ENCODE measurements around the gene FUS.

DNA sequence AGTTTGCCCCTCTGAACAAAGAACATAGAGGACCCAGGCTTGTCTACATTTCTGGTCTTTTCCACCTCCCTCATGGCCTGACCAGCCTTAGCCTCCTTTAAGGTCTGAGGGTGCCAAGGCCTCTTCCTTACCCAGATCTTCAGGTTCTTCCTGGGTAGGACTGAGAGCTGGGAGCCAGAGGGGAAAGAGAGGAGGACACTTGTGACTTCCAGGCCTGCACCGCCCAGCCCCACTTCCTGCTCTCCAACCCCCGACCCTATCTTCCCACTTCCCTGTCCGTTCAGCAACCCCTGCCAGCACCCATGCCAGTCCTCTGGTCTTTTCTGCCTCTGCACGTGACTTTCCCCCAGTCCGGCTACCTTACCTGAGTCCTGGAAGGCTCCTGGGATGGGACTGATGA, 30.6 kb upstream of the FUS start:
- TF ChIP-seq, protein P1, sequence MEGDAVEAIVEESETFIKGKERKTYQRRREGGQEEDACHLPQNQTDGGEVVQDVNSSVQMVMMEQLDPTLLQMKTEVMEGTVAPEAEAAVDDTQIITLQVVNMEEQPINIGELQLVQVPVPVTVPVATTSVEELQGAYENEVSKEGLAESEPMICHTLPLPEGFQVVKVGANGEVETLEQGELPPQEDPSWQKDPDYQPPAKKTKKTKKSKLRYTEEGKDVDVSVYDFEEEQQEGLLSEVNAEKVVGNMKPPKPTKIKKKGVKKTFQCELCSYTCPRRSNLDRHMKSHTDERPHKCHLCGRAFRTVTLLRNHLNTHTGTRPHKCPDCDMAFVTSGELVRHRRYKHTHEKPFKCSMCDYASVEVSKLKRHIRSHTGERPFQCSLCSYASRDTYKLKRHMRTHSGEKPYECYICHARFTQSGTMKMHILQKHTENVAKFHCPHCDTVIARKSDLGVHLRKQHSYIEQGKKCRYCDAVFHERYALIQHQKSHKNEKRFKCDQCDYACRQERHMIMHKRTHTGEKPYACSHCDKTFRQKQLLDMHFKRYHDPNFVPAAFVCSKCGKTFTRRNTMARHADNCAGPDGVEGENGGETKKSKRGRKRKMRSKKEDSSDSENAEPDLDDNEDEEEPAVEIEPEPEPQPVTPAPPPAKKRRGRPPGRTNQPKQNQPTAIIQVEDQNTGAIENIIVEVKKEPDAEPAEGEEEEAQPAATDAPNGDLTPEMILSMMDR (IDR thresholded peaks at IDR 0.05) = no peak
- no peak for TF ChIP-seq POLR2A (IDR thresholded peaks at IDR 0.05)
